SK-N-MC (cell line): ENCODE data around the gene MAST3.
A peak's percentile ranks its signal among the peaks of the same experiment; 100 is the strongest.

Experiments used
- DNase-seq: peaks from one replicate; pipeline ENCODE4 v3.0.0-alpha.2; 2011; ENCODE audit warnings: low read depth, low spot score
- H3K27ac ChIP-seq: fragments of 200-600 bp; sonication (generic); 2 replicates; pipeline ENCODE4 v1.5.1; 2016; ENCODE audit warnings: mixed run types
- H3K36me3 ChIP-seq: fragments of 200-600 bp; sonication (generic); 2 replicates; pipeline ENCODE4 v1.6.1; 2017; ENCODE audit warnings: antibody characterized with exemption, low read length, mixed read lengths; ENCODE audit not compliant: insufficient read depth
- H3K4me3 ChIP-seq: fragments of 200-600 bp; sonication (generic); 2 replicates; pipeline ENCODE4 v1.5.1; 2016
- H3K9ac ChIP-seq: fragments of 200-600 bp; sonication (generic); 2 replicates; pipeline ENCODE4 v1.8.0; 2017; ENCODE audit warnings: mixed run types, mixed read lengths; ENCODE audit not compliant: insufficient read length
- H3K9me3 ChIP-seq: fragments of 200-600 bp; sonication (generic); 2 replicates; pipeline ENCODE4 v1.6.1; 2017; ENCODE audit warnings: low read depth, mild to moderate bottlenecking, antibody characterized with exemption, low read length, moderate library complexity, mixed read lengths
- EZH2 ChIP-seq: fragments of 200-600 bp; sonication (generic); IDR thresholded peaks from one replicate; pipeline ENCODE4 v1.6.1; 2017; ENCODE audit warnings: antibody characterized with exemption
- FOXP2 ChIP-seq: optimal IDR thresholded peaks from 2 replicates; pipeline ENCODE3; 2011; ENCODE audit warnings: mild to moderate bottlenecking, moderate library complexity; ENCODE audit not compliant: insufficient read depth; ENCODE audit errors: extremely low read length, control extremely low read depth
- POLR2AphosphoS5 ChIP-seq: IDR thresholded peaks from 2 replicates; pipeline ENCODE4 v1.6.1; 2012; ENCODE audit warnings: mild to moderate bottlenecking, low read depth, low read length, borderline replicate concordance

The MAST3 gene

GRCh38 chr19:18097217-18097992 lies at the start of gene MAST3:
Gene MAST3, plus strand, starts transcription at chr19:18097778. Its CDS starts 15 bp downstream, at chr19:18097793.
- DNase-seq, result no peak
- Histone ChIP-seq H3K9ac (peak within 1 kb of the TSS; percentile 77), H3K36me3 (no peaks in the 10 kb centered on the region), H3K4me3 (peak within 1 kb of the TSS; percentile 86), H3K27ac (no peak within 1 kb of the TSS), H3K9me3 (no peaks in the 10 kb centered on the region)
- TF ChIP-seq EZH2 (no peak), POLR2AphosphoS5 (no peak; the same call in 1 of the 2 replicates)

- Histone ChIP-seq H3K9ac (no peak overlapping the region), H3K4me3 (no peak overlapping the region), H3K9me3 (no peaks in the 10 kb centered on the region), H3K36me3 (no peaks in the 10 kb centered on the region), H3K27ac (no peak overlapping the region)
- DNase-seq, result no peak
- TF ChIP-seq EZH2 (no peak), FOXP2 (no peak), POLR2AphosphoS5 (no peak)
These were observed 48.2 kb upstream of the MAST3 start for GRCh38 chr19:18049385-18049784.

GRCh38 chr19:18051887-18052286 lies 45.7 kb upstream of the MAST3 start:
- Histone ChIP-seq H3K4me3 (no peak overlapping the region), H3K9me3 (no peaks in the 10 kb centered on the region), H3K27ac (no peak overlapping the region), H3K36me3 (no peaks in the 10 kb centered on the region), H3K9ac (no peak overlapping the region)
- DNase-seq, result no peak
- no peak for TF ChIP-seq EZH2
- no peak for TF ChIP-seq POLR2AphosphoS5
- TF ChIP-seq FOXP2, result no peak

- Histone ChIP-seq H3K4me3 (no peak overlapping the region), H3K9me3 (no peaks in the 10 kb centered on the region), H3K9ac (no peak overlapping the region), H3K36me3 (no peaks in the 10 kb centered on the region), H3K27ac (no peak overlapping the region)
- TF ChIP-seq POLR2AphosphoS5, result no peak
- TF ChIP-seq FOXP2, result no peak
- TF ChIP-seq EZH2, result no peak
- DNase-seq, result no peak
These were observed 43.9 kb upstream of the MAST3 start for GRCh38 chr19:18053576-18054219.

- no peak overlapping the region for H3K9ac ChIP-seq
- TF ChIP-seq EZH2 (no peak), POLR2AphosphoS5 (no peak), FOXP2 (no peak)
- no peak overlapping the region for H3K4me3 ChIP-seq
- DNase-seq, result no peak
- no peak overlapping the region for H3K27ac ChIP-seq
- no peaks in the 10 kb centered on the region for H3K9me3 ChIP-seq
- no peaks in the 10 kb centered on the region for H3K36me3 ChIP-seq
These were observed 41.6 kb upstream of the MAST3 start for GRCh38 chr19:18055967-18056366.

GRCh38 chr19:18057557-18057956 lies 40.0 kb upstream of the MAST3 start:
- Histone ChIP-seq H3K27ac (no peak overlapping the region), H3K9me3 (no peaks in the 10 kb centered on the region), H3K4me3 (no peak overlapping the region), H3K9ac (no peak overlapping the region), H3K36me3 (no peaks in the 10 kb centered on the region)
- TF ChIP-seq EZH2 (no peak), POLR2AphosphoS5 (no peak), FOXP2 (no peak)
- no peak for DNase-seq

GRCh38 chr19:18058208-18059009 lies 39.2 kb upstream of the MAST3 start:
- Histone ChIP-seq H3K9me3 (no peaks in the 10 kb centered on the region), H3K9ac (peak overlapping the region; percentile 20), H3K27ac (peak overlapping the region; percentile 34; the same call in 1 of the 2 replicates), H3K4me3 (peak overlapping the region; percentile 67), H3K36me3 (no peaks in the 10 kb centered on the region)
- TF ChIP-seq POLR2AphosphoS5 (no peak), FOXP2 (no peak), EZH2 (no peak)
- DNase-seq, result peak; percentile 10

- no peak for DNase-seq
- Histone ChIP-seq H3K9me3 (no peaks in the 10 kb centered on the region), H3K4me3 (no peak overlapping the region), H3K9ac (no peak overlapping the region), H3K27ac (no peak overlapping the region), H3K36me3 (no peaks in the 10 kb centered on the region)
- TF ChIP-seq POLR2AphosphoS5 (no peak), EZH2 (no peak), FOXP2 (no peak)
These were observed 38.3 kb upstream of the MAST3 start for GRCh38 chr19:18059297-18059696.
